HepG2 (cell line): Measurements from ENCODE around the gene ARL6IP4. TPM values are rescaled to one million over a fixed set of nuclear protein-coding genes. Genes with fewer than 3 reads are reported as not detected.

ENCODE experiments used
- ARHGAP35 ChIP-seq: sonication (generic); formaldehyde crosslinking; IDR thresholded peaks from 2 replicates; pipeline ENCODE4 v1.9.0; 2022; ENCODE audit warnings: mild to moderate bottlenecking, inconsistent platforms, moderate library complexity, missing genetic modification reagents, borderline replicate concordance
- CEBPB ChIP-seq: IDR thresholded peaks from 2 replicates; pipeline ENCODE4 v1.6.1; 2011; ENCODE audit warnings: low read depth, low read length, improper control_type of control experiment, borderline replicate concordance
- GFI1 ChIP-seq: sonication (generic); formaldehyde crosslinking; IDR thresholded peaks from 2 replicates; pipeline ENCODE4 v1.5.0; 2020; ENCODE audit warnings: missing genetic modification reagents, mild to moderate bottlenecking, borderline replicate concordance
- MEIS2 ChIP-seq: sonication (generic); formaldehyde crosslinking; IDR thresholded peaks from 2 replicates; pipeline ENCODE4 v1.9.0; 2021; ENCODE audit warnings: mild to moderate bottlenecking, missing genetic modification reagents
- RARA ChIP-seq: IDR thresholded peaks from 2 replicates; pipeline ENCODE4 v1.6.1; 2016; ENCODE audit warnings: missing genetic modification reagents, missing compliant biosample characterization
- SMARCE1 ChIP-seq: fragments of 450-650 bp; IDR thresholded peaks from 2 replicates; pipeline ENCODE4 v1.6.1; 2017; ENCODE audit warnings: borderline replicate concordance
- ZBTB7B ChIP-seq: sonication (generic); formaldehyde crosslinking; IDR thresholded peaks from 2 replicates; pipeline ENCODE4 v1.4.0; 2020; ENCODE audit warnings: missing genetic modification reagents
- ZC3H13 ChIP-seq: sonication (generic); formaldehyde crosslinking; IDR thresholded peaks from 2 replicates; pipeline ENCODE4 v1.8.1; 2023; ENCODE audit warnings: mild to moderate bottlenecking, missing genetic modification reagents, moderate library complexity
- ZNF143 ChIP-seq: sonication (generic); formaldehyde crosslinking; IDR thresholded peaks from 2 replicates; pipeline ENCODE4 v1.4.0; 2020; ENCODE audit warnings: missing genetic modification reagents
- ZNF501 ChIP-seq: sonication (generic); formaldehyde crosslinking; IDR thresholded peaks from 2 replicates; pipeline ENCODE4 v1.5.1; 2020; ENCODE audit warnings: mild to moderate bottlenecking, moderate library complexity, missing genetic modification reagents
- ZNF569 ChIP-seq: sonication (generic); formaldehyde crosslinking; IDR thresholded peaks from 2 replicates; pipeline ENCODE4 v1.5.0; 2020; ENCODE audit warnings: mild to moderate bottlenecking, missing genetic modification reagents, moderate library complexity, borderline replicate concordance
- ZNF605 ChIP-seq: sonication (generic); formaldehyde crosslinking; IDR thresholded peaks from 2 replicates; pipeline ENCODE4 v1.8.0; 2022; ENCODE audit warnings: mild to moderate bottlenecking, missing genetic modification reagents
- ZNF891 ChIP-seq: sonication (generic); formaldehyde crosslinking; IDR thresholded peaks from 2 replicates; pipeline ENCODE4 v1.5.0; 2020; ENCODE audit warnings: mild to moderate bottlenecking, missing genetic modification reagents
- ZSCAN31 ChIP-seq: sonication (generic); formaldehyde crosslinking; IDR thresholded peaks from 2 replicates; pipeline ENCODE4 v1.5.0; 2020; ENCODE audit warnings: low read depth, mild to moderate bottlenecking, missing genetic modification reagents
- polyA plus RNA-seq, 8 experiments: library from polyadenylated mRNA; depleted of rRNA in 3 of 8; stranded (reverse) in 7 of 8; unstranded in 1 of 8; fragments of >200 nt; fragmentation: Illumina TruSeq in 4 of 8; extraction: Trizol in 4 of 8; gene quantifications; 2 replicates each; pipeline versions ENCODE4 v1.2.1 to v1.2.3, GENCODE V29; 2011 to 2016; ENCODE audit warnings: low read depth in 4 of 8, missing spikeins in 1 of 8, mixed read lengths in 1 of 8; ENCODE audit not compliant: insufficient read depth in 1 of 8
- total RNA-seq, 5 experiments: library from RNA; depleted of rRNA; stranded (reverse); fragments of >200 nt; fragmentation: Illumina TruSeq; extraction: Trizol; gene quantifications; 2 replicates each; pipeline ENCODE4 v1.2.3, GENCODE V29; 2016; ENCODE audit warnings: low read depth in 1 of 5
- TF ChIP-seq, protein P1 (sequence below): sonication (generic); formaldehyde crosslinking; IDR thresholded peaks from 2 replicates; pipeline ENCODE4 v1.4.0; 2020; ENCODE audit warnings: missing genetic modification reagents
- TF ChIP-seq, protein P2 (sequence below): IDR thresholded peaks from 2 replicates; pipeline ENCODE4 v1.6.1; 2016; ENCODE audit warnings: mild to moderate bottlenecking
- TF ChIP-seq, protein P3 (sequence below): sonication (generic); formaldehyde crosslinking; IDR thresholded peaks from 2 replicates; pipeline ENCODE4 v1.4.0; 2020; ENCODE audit warnings: mild to moderate bottlenecking, missing genetic modification reagents
- TF ChIP-seq, protein P4 (sequence below): sonication (generic); formaldehyde crosslinking; IDR thresholded peaks from 2 replicates; pipeline ENCODE4 v1.5.1; 2020; ENCODE audit warnings: missing genetic modification reagents, mild to moderate bottlenecking, borderline replicate concordance

The ARL6IP4 gene
- total and polyA plus RNA-seq, 2 of the 13 experiments (the other 11 are each of a cell fraction or from before 2014, with no cell fraction given), result 155 to 220 TPM

DNA sequence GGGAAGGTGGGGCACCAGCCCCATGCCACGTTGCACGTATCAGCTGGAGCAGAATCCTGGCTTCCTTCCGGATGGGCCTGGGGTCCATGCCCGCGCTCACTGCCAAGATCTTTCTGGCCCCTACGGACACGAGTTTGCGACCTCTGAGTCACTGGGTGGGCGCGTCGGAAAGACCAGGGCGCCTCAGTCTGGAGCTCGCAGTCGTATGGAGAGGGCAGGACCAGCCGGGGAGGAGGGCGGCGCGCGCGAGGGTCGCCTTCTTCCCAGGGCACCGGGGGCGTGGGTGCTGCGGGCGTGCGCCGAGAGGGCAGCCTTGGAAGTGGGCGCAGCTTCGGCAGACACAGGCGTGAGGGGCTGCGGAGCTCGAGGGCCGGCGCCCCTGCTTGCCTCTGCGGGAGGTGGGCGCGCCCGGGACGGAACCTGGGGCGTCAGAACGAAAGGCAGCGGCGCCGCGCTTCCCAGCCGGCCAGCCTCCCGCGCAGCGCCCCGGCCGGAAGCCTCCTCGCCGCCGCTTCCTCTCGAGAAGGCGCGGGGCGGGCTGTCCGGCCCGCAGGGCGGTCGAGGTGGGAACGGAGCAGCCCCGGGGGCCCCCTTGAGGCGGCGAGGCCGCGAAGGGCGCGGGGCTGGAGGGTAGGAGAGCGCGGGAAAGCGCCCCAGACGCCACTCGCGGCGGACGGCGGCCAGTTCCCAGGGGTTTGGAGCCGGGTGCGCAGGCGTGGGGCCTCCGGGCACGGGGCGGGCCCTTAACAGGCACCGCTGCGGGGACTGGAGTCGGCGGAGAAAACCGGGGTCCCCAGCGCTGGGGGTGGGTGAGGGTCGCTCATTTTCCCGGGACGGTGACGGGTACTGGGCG, at the start of gene ARL6IP4 (continued):
- TF ChIP-seq, protein P1, sequence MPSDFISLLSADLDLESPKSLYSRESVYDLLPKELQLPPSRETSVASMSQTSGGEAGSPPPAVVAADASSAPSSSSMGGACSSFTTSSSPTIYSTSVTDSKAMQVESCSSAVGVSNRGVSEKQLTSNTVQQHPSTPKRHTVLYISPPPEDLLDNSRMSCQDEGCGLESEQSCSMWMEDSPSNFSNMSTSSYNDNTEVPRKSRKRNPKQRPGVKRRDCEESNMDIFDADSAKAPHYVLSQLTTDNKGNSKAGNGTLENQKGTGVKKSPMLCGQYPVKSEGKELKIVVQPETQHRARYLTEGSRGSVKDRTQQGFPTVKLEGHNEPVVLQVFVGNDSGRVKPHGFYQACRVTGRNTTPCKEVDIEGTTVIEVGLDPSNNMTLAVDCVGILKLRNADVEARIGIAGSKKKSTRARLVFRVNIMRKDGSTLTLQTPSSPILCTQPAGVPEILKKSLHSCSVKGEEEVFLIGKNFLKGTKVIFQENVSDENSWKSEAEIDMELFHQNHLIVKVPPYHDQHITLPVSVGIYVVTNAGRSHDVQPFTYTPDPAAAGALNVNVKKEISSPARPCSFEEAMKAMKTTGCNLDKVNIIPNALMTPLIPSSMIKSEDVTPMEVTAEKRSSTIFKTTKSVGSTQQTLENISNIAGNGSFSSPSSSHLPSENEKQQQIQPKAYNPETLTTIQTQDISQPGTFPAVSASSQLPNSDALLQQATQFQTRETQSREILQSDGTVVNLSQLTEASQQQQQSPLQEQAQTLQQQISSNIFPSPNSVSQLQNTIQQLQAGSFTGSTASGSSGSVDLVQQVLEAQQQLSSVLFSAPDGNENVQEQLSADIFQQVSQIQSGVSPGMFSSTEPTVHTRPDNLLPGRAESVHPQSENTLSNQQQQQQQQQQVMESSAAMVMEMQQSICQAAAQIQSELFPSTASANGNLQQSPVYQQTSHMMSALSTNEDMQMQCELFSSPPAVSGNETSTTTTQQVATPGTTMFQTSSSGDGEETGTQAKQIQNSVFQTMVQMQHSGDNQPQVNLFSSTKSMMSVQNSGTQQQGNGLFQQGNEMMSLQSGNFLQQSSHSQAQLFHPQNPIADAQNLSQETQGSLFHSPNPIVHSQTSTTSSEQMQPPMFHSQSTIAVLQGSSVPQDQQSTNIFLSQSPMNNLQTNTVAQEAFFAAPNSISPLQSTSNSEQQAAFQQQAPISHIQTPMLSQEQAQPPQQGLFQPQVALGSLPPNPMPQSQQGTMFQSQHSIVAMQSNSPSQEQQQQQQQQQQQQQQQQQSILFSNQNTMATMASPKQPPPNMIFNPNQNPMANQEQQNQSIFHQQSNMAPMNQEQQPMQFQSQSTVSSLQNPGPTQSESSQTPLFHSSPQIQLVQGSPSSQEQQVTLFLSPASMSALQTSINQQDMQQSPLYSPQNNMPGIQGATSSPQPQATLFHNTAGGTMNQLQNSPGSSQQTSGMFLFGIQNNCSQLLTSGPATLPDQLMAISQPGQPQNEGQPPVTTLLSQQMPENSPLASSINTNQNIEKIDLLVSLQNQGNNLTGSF (CRISPR knock-in tag), result no peak; the same call in 1 of the 2 replicates
- TF ChIP-seq ARHGAP35 (CRISPR knock-in tag), result peak; percentile 65
- peak; percentile 29; the same call in 1 of the 2 replicates for TF ChIP-seq ZNF605 (CRISPR knock-in tag)
- TF ChIP-seq, protein P2, sequence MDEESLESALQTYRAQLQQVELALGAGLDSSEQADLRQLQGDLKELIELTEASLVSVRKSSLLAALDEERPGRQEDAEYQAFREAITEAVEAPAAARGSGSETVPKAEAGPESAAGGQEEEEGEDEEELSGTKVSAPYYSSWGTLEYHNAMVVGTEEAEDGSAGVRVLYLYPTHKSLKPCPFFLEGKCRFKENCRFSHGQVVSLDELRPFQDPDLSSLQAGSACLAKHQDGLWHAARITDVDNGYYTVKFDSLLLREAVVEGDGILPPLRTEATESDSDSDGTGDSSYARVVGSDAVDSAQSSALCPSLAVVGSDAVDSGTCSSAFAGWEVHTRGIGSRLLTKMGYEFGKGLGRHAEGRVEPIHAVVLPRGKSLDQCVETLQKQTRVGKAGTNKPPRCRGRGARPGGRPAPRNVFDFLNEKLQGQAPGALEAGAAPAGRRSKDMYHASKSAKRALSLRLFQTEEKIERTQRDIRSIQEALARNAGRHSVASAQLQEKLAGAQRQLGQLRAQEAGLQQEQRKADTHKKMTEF (CRISPR knock-in tag), result no peak; the same call in 1 of the 2 replicates
- no peak for TF ChIP-seq SMARCE1
- no peak for TF ChIP-seq ZNF143 (CRISPR knock-in tag)
- TF ChIP-seq ZNF569 (CRISPR knock-in tag), result no peak
- peak; percentile 29; the same call in 1 of the 2 replicates for TF ChIP-seq ZSCAN31
- peak; percentile 87; the same call in 1 of the 2 replicates for TF ChIP-seq ZNF891 (CRISPR knock-in tag)
- peak; percentile 17; the same call in 1 of the 2 replicates for TF ChIP-seq ZNF501 (CRISPR knock-in tag)
- no peak; the same call in 1 of the 2 replicates for TF ChIP-seq GFI1 (CRISPR knock-in tag)
- no peak for TF ChIP-seq CEBPB
- TF ChIP-seq, protein P3, sequence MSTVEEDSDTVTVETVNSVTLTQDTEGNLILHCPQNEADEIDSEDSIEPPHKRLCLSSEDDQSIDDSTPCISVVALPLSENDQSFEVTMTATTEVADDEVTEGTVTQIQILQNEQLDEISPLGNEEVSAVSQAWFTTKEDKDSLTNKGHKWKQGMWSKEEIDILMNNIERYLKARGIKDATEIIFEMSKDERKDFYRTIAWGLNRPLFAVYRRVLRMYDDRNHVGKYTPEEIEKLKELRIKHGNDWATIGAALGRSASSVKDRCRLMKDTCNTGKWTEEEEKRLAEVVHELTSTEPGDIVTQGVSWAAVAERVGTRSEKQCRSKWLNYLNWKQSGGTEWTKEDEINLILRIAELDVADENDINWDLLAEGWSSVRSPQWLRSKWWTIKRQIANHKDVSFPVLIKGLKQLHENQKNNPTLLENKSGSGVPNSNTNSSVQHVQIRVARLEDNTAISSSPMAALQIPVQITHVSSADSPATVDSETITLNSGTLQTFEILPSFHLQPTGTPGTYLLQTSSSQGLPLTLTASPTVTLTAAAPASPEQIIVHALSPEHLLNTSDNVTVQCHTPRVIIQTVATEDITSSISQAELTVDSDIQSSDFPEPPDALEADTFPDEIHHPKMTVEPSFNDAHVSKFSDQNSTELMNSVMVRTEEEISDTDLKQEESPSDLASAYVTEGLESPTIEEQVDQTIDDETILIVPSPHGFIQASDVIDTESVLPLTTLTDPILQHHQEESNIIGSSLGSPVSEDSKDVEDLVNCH, result no peak
- peak; percentile 63; the same call in 1 of the 2 replicates for TF ChIP-seq ZBTB7B (CRISPR knock-in tag)
- TF ChIP-seq, protein P4, sequence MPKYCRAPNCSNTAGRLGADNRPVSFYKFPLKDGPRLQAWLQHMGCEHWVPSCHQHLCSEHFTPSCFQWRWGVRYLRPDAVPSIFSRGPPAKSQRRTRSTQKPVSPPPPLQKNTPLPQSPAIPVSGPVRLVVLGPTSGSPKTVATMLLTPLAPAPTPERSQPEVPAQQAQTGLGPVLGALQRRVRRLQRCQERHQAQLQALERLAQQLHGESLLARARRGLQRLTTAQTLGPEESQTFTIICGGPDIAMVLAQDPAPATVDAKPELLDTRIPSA (CRISPR knock-in tag), result no peak
- no peak for TF ChIP-seq MEIS2
- peak; percentile 92; the same call in 1 of the 2 replicates for TF ChIP-seq ZC3H13 (CRISPR knock-in tag)
- 0 out of 2 replicates have a peak, but pooled peaks have one; percentile 22 for TF ChIP-seq RARA (CRISPR knock-in tag)
